Gastroesophageal sphincter (tissue), 4 donors: ENCODE results near the gene FMNL1. TPM values are rescaled to one million over a fixed set of nuclear protein-coding genes. Genes with fewer than 3 reads are reported as not detected.

Experiments used
- ATAC-seq: fragments of 150-250 bp; one replicate; pipeline ENCODE4 v1.9.1; 2016; ENCODE audit warnings: mild to moderate bottlenecking, moderate library complexity
- H3K27ac ChIP-seq, 4 donors: fragments of 200-600 bp; sonication (generic) in 3 of 4; 1 replicate in 3 of 4; 2 replicates in 1 of 4; pipeline ENCODE4 v1.5.1; 2016 to 2019
- H3K27me3 ChIP-seq: fragments of 200-600 bp; sonication (generic); one replicate; pipeline ENCODE4 v1.5.1; 2019
- H3K36me3 ChIP-seq, 2 donors: fragments of 200-600 bp; sonication (generic); one replicate each; pipeline ENCODE4 v1.5.1; 2019; ENCODE audit warnings: control low read depth in 1 of 2
- H3K4me1 ChIP-seq, 3 donors: fragments of 200-600 bp; sonication (generic); 1 replicate in 2 of 3; 2 replicates in 1 of 3; pipeline ENCODE4 v1.5.1; 2016 to 2019; ENCODE audit warnings: control low read depth in 2 of 3
- H3K4me3 ChIP-seq, 2 donors: fragments of 200-600 bp; sonication (generic); one replicate each; pipeline ENCODE4 v1.5.1; 2019; ENCODE audit warnings: mild to moderate bottlenecking in 1 of 2, moderate library complexity in 1 of 2
- H3K9me3 ChIP-seq, 3 donors: fragments of 200-600 bp; sonication (generic); one replicate each; pipeline ENCODE4 v1.5.1; 2017 to 2019; ENCODE audit warnings: control low read depth in 2 of 3
- CTCF ChIP-seq, 4 experiments: fragments of 200-600 bp in 2 of 4; fragments of 450-650 bp in 2 of 4; sonication (generic) in 1 of 4; IDR thresholded peaks; one replicate each; pipeline ENCODE4 v1.5.1; 2017 to 2019; ENCODE audit warnings: antibody characterized with exemption in 4 of 4, mild to moderate bottlenecking in 2 of 4, moderate library complexity in 2 of 4
- EP300 ChIP-seq: sonication (generic); formaldehyde crosslinking; IDR thresholded peaks from one replicate; pipeline ENCODE4 v1.6.1; 2017; ENCODE audit warnings: antibody characterized with exemption, mild to moderate bottlenecking
- POLR2A ChIP-seq, 2 donors: fragments of 450-650 bp; IDR thresholded peaks; one replicate each; pipeline ENCODE4 v1.6.1; 2017; ENCODE audit warnings: antibody characterized with exemption in 2 of 2, mild to moderate bottlenecking in 2 of 2, moderate library complexity in 1 of 2
- POLR2AphosphoS5 ChIP-seq: sonication (generic); formaldehyde crosslinking; IDR thresholded peaks from one replicate; pipeline ENCODE4 v1.6.1; 2017; ENCODE audit warnings: antibody characterized with exemption
- WGBS, 2 donors: methylation state at CpG; one replicate each; pipeline ENCODE4 v1.1.5; 2018; ENCODE audit warnings: low coverage in 1 of 2; 5-methylcytosine and 5-hydroxymethylcytosine counted together
- total RNA-seq, 4 donors: library from RNA; depleted of rRNA; stranded (reverse); fragments of >200 nt; gene quantifications; one replicate each; pipeline ENCODE4 v1.1.0, GENCODE V29; 2016

The FMNL1 gene
- total RNA-seq, 4 donors from 2014 or later, result 12.0 to 21.9 (median 14.9) TPM

GRCh38 chr17:45264430-45264829 is 42.7 kb downstream of the FMNL1 start:
- ATAC-seq, result no peak
- H3K27me3 ChIP-seq, result no peaks in the 10 kb centered on the region
- H3K4me1 ChIP-seq, result peaks cover 0 to 25% (median 9%) of the 10 kb centered on the region in 3 donors
- WGBS, 2 donors, result 80% methylated on average over 1 of the region's 14 CpGs; no CpG with 5 or more reads in 1 of the 2 donors
- no peak overlapping the region for H3K27ac ChIP-seq
- H3K9me3 ChIP-seq, result no peaks in the 10 kb centered on the region
- no peak overlapping the region for H3K4me3 ChIP-seq
- TF ChIP-seq CTCF (IDR thresholded peaks at IDR 0.05), result no peak
- no peak for TF ChIP-seq EP300
- TF ChIP-seq POLR2AphosphoS5, result no peak
- TF ChIP-seq POLR2A (IDR thresholded peaks at IDR 0.05), result no peak
- peaks cover 0 to 63% of the 10 kb centered on the region in 2 donors for H3K36me3 ChIP-seq

- Histone ChIP-seq H3K9me3 (no peaks in the 10 kb centered on the region), H3K27me3 (no peaks in the 10 kb centered on the region), H3K36me3 (peaks cover 0 to 68% of the 10 kb centered on the region in 2 donors), H3K4me3 (no peak overlapping the region), H3K4me1 (peaks cover 0 to 25% (median 9%) of the 10 kb centered on the region in 3 donors), H3K27ac (no peak overlapping the region)
- TF ChIP-seq CTCF (IDR thresholded peaks at IDR 0.05) (no peak), POLR2AphosphoS5 (no peak), EP300 (no peak), POLR2A (IDR thresholded peaks at IDR 0.05) (no peak)
- WGBS, 2 donors, result 88% methylated on average over 1 of the region's 8 CpGs; no CpG with 5 or more reads in 1 of the 2 donors
- no peak for ATAC-seq
Measured at GRCh38 chr17:45264988-45265387, 43.3 kb downstream of the FMNL1 start.

- peaks cover 0 to 25% (median 9%) of the 10 kb centered on the region in 3 donors for H3K4me1 ChIP-seq
- H3K36me3 ChIP-seq, result peaks cover 0 to 77% of the 10 kb centered on the region in 2 donors
- TF ChIP-seq EP300 (no peak), CTCF (IDR thresholded peaks at IDR 0.05) (no peak), POLR2A (IDR thresholded peaks at IDR 0.05) (no peak), POLR2AphosphoS5 (no peak)
- no peaks in the 10 kb centered on the region for H3K9me3 ChIP-seq
- no peak overlapping the region for H3K4me3 ChIP-seq
- no peaks in the 10 kb centered on the region for H3K27me3 ChIP-seq
- 50 to 100% methylated on average over 1 of the region's 1 CpG for WGBS, 2 donors
- no peak overlapping the region for H3K27ac ChIP-seq
- no peak for ATAC-seq
Measured at GRCh38 chr17:45265821-45266220, 44.1 kb downstream of the FMNL1 start.

- Histone ChIP-seq H3K9me3 (no peaks in the 10 kb centered on the region), H3K36me3 (peaks cover 0 to 83% of the 10 kb centered on the region in 2 donors), H3K4me1 (peaks cover 0 to 21% (median 7%) of the 10 kb centered on the region in 3 donors), H3K4me3 (no peak overlapping the region), H3K27me3 (no peaks in the 10 kb centered on the region), H3K27ac (no peak overlapping the region)
- ATAC-seq, result no peak
- WGBS, 2 donors, result 70% methylated on average over 2 of the region's 13 CpGs; no CpG with 5 or more reads in 1 of the 2 donors
- TF ChIP-seq CTCF (IDR thresholded peaks at IDR 0.05) (no peak), POLR2AphosphoS5 (no peak), POLR2A (IDR thresholded peaks at IDR 0.05) (no peak), EP300 (no peak)
Measured at GRCh38 chr17:45266372-45266926, 44.8 kb downstream of the FMNL1 start.

- 100% methylated on average over 1 to 2 of the region's 10 CpGs for WGBS, 2 donors
- TF ChIP-seq POLR2A (IDR thresholded peaks at IDR 0.05), result no peak
- TF ChIP-seq EP300, result no peak
- TF ChIP-seq POLR2AphosphoS5, result no peak
- TF ChIP-seq CTCF (IDR thresholded peaks at IDR 0.05), result no peak
- no peaks in the 10 kb centered on the region for H3K9me3 ChIP-seq
Measured at GRCh38 chr17:45267436-45268055, 45.9 kb downstream of the FMNL1 start.

More at GRCh38 chr17:45267436-45268055, 45.9 kb downstream of the FMNL1 start:
- no peak overlapping the region for H3K4me3 ChIP-seq
- no peak for ATAC-seq
- H3K27ac ChIP-seq, result no peak overlapping the region
- H3K36me3 ChIP-seq, result peaks cover 0 to 94% of the 10 kb centered on the region in 2 donors
- H3K4me1 ChIP-seq, result peaks cover 0 to 10% (median under 1%) of the 10 kb centered on the region in 3 donors
- no peaks in the 10 kb centered on the region for H3K27me3 ChIP-seq
